Neural cell (in vitro differentiated cells): Measurements from ENCODE around the gene ACSS1. TPM values are rescaled to one million over a fixed set of nuclear protein-coding genes. Genes with fewer than 3 reads are reported as not detected.

Experiments
- H2AFZ ChIP-seq: fragments of 200-600, 300-800 bp; sonication (generic), shearing (Covaris generic); 2 replicates; pipeline ENCODE4 v1.6.0; 2014; ENCODE audit warnings: low read depth, mild to moderate bottlenecking, antibody characterized with exemption, low read length, moderate library complexity
- H3F3A ChIP-seq: fragments of 200-600 bp; shearing (Covaris generic); 2 replicates; pipeline ENCODE4 v1.6.1; 2016; ENCODE audit warnings: mild to moderate bottlenecking, moderate library complexity, mixed read lengths, antibody characterized with exemption, low read length; ENCODE audit not compliant: insufficient read depth, poor library complexity, severe bottlenecking
- H3K27ac ChIP-seq: fragments of 200-600, 300-800 bp; sonication (generic), shearing (Covaris generic); 2 replicates; pipeline ENCODE4 v1.5.1; 2014; ENCODE audit warnings: mild to moderate bottlenecking, low read length, moderate library complexity
- H3K27me3 ChIP-seq: fragments of 300-800, 200-600 bp; sonication (generic), shearing (Covaris generic); 2 replicates; pipeline ENCODE4 v1.6.0; 2014; ENCODE audit warnings: mild to moderate bottlenecking, low read depth, low read length, moderate library complexity; ENCODE audit not compliant: insufficient read depth
- H3K36me3 ChIP-seq: fragments of 300-800, 200-600 bp; sonication (generic), shearing (Covaris generic); 2 replicates; pipeline ENCODE4 v1.5.1; 2014; ENCODE audit warnings: mild to moderate bottlenecking, antibody characterized with exemption, low read length, moderate library complexity; ENCODE audit not compliant: insufficient read depth
- H3K4me2 ChIP-seq: fragments of 300-800, 200-600 bp; sonication (generic), shearing (Covaris generic); 2 replicates; pipeline ENCODE4 v1.6.0; 2014; ENCODE audit warnings: mild to moderate bottlenecking, low read length
- H3K4me3 ChIP-seq: fragments of 300-800, 200-600 bp; sonication (generic), shearing (Covaris generic); 2 replicates; pipeline ENCODE4 v1.5.1; 2014; ENCODE audit warnings: mild to moderate bottlenecking, low read length, moderate library complexity
- H3K79me2 ChIP-seq: fragments of 200-600 bp; shearing (Covaris generic); replicated peaks from 2 replicates; pipeline ENCODE4 v1.6.0; 2014; ENCODE audit warnings: mild to moderate bottlenecking, low read length, moderate library complexity; ENCODE audit not compliant: insufficient read depth
- H3K9ac ChIP-seq: fragments of 300-800, 200-600 bp; sonication (generic), shearing (Covaris generic); 2 replicates; pipeline ENCODE4 v1.6.1; 2016; ENCODE audit warnings: mild to moderate bottlenecking, low read length, mixed read lengths
- H3K9me2 ChIP-seq: fragments of 200-600 bp; shearing (Covaris generic); 2 replicates; pipeline ENCODE4 v1.6.1; 2016; ENCODE audit warnings: mild to moderate bottlenecking, low read length, mixed read lengths; ENCODE audit not compliant: insufficient read depth
- H3K9me3 ChIP-seq: fragments of 200-600, 300-800 bp; sonication (generic), shearing (Covaris generic); 2 replicates; pipeline ENCODE4 v1.6.1; 2016; ENCODE audit warnings: mild to moderate bottlenecking, mixed run types, low read length, moderate library complexity, mixed read lengths
- H4K20me1 ChIP-seq: fragments of 200-600 bp; shearing (Covaris generic); 2 replicates; pipeline ENCODE4 v1.6.1; 2016; ENCODE audit warnings: mild to moderate bottlenecking, mixed run types; ENCODE audit not compliant: insufficient read depth
- CTCF ChIP-seq: fragments of 450-650 bp; IDR thresholded peaks from 2 replicates; pipeline ENCODE4 v1.5.1; 2014; ENCODE audit warnings: antibody characterized with exemption, mild to moderate bottlenecking, moderate library complexity; ENCODE audit not compliant: poor library complexity, severe bottlenecking
- EP300 ChIP-seq: fragments of 450-650 bp; conservative IDR thresholded peaks from 2 replicates; pipeline ENCODE4 v1.6.1; 2014; ENCODE audit warnings: antibody characterized with exemption, mild to moderate bottlenecking, moderate library complexity; ENCODE audit not compliant: poor library complexity, severe bottlenecking
- EZH2 ChIP-seq: fragments of 200-600, 300-800 bp; shearing (Covaris generic), sonication (generic); IDR thresholded peaks from 2 replicates; pipeline ENCODE4 v1.6.1; 2014; ENCODE audit warnings: antibody characterized with exemption, low read length, borderline replicate concordance, mild to moderate bottlenecking; ENCODE audit not compliant: insufficient read depth, poor library complexity, severe bottlenecking
- MXI1 ChIP-seq: fragments of 450-650 bp; conservative IDR thresholded peaks from 2 replicates; pipeline ENCODE4 v1.6.1; 2014; ENCODE audit warnings: antibody characterized with exemption, mild to moderate bottlenecking; ENCODE audit not compliant: poor library complexity, severe bottlenecking
- POLR2AphosphoS5 ChIP-seq: IDR thresholded peaks from 2 replicates; pipeline ENCODE4 v1.6.1; 2012
- RAD21 ChIP-seq: fragments of 450-650 bp; conservative IDR thresholded peaks from 2 replicates; pipeline ENCODE4 v1.6.1; 2014; ENCODE audit warnings: antibody characterized with exemption, mild to moderate bottlenecking, moderate library complexity
- REST ChIP-seq: IDR thresholded peaks from 2 replicates; pipeline ENCODE4 v1.6.1; 2012; ENCODE audit warnings: borderline replicate concordance
- SMC3 ChIP-seq: fragments of 450-650 bp; conservative IDR thresholded peaks from 2 replicates; pipeline ENCODE4 v1.6.1; 2014; ENCODE audit warnings: antibody characterized with exemption, mild to moderate bottlenecking, moderate library complexity; ENCODE audit not compliant: poor library complexity
- TAF1 ChIP-seq: IDR thresholded peaks from 2 replicates; pipeline ENCODE4 v1.6.1; 2012; ENCODE audit warnings: low read depth
- polyA plus RNA-seq: library from polyadenylated mRNA; depleted of rRNA; stranded (reverse); fragments of >200 nt; gene quantifications from 2 replicates; pipeline ENCODE4 v1.2.3, GENCODE V29; 2014

ACSS1 gene
- polyA plus RNA-seq, 1 donor from 2014 or later, result not detected

- Histone ChIP-seq H3K27me3 (no peaks in the 10 kb centered on the region), H3K4me3 (no peak overlapping the region), H3K4me2 (no peak overlapping the region), H3K36me3 (no peaks in the 10 kb centered on the region), H3K9ac (no peak overlapping the region), H2AFZ (no peak overlapping the region), H3F3A (no peaks in the 10 kb centered on the region), H3K27ac (no peak overlapping the region), H3K79me2 (no peaks in the 10 kb centered on the region), H3K9me3 (no peaks in the 10 kb centered on the region), H4K20me1 (no peaks in the 10 kb centered on the region), H3K9me2 (no peaks in the 10 kb centered on the region)
- TF ChIP-seq RAD21 (no peak), CTCF (no peak), SMC3 (no peak), REST (no peak), MXI1 (no peak), TAF1 (no peak), POLR2AphosphoS5 (no peak), EP300 (no peak), EZH2 (no peak)
These were observed 15.1 kb downstream of the ACSS1 start for GRCh38 chr20:25042531-25043498.

GRCh38 chr20:25041813-25042530 is 16.0 kb downstream of the ACSS1 start:
- H3K4me3 ChIP-seq, result no peak overlapping the region
- TF ChIP-seq CTCF (no peak), REST (no peak), EP300 (no peak), EZH2 (no peak), TAF1 (no peak), RAD21 (no peak), MXI1 (no peak), POLR2AphosphoS5 (no peak), SMC3 (no peak)
- H2AFZ ChIP-seq, result no peak overlapping the region
- H3K27me3 ChIP-seq, result no peaks in the 10 kb centered on the region
- H4K20me1 ChIP-seq, result no peaks in the 10 kb centered on the region
- H3K9me3 ChIP-seq, result no peaks in the 10 kb centered on the region
- H3F3A ChIP-seq, result no peaks in the 10 kb centered on the region
- H3K9me2 ChIP-seq, result no peaks in the 10 kb centered on the region
- H3K9ac ChIP-seq, result no peak overlapping the region
- no peak overlapping the region for H3K4me2 ChIP-seq
- H3K79me2 ChIP-seq, result no peaks in the 10 kb centered on the region
- H3K36me3 ChIP-seq, result no peaks in the 10 kb centered on the region
- no peak overlapping the region for H3K27ac ChIP-seq
